ENCODE data around the gene CACNG4. TPM values are rescaled to one million over a fixed set of nuclear protein-coding genes. Genes with fewer than 3 reads are reported as not detected.

The CACNG4 gene
- total RNA-seq, 1 donor from 2014 or later, result 5.8 TPM

GRCh38 chr17:66983414-66984021 is 19.0 kb downstream of the CACNG4 start:
- Histone ChIP-seq H3K27ac (ENCODE audit: low read depth, low read length) (no peak overlapping the region), H3K9me3 (ENCODE audit: insufficient read depth, low read depth, low read length) (no peaks in the 10 kb centered on the region), H3K79me2 (ENCODE audit: insufficient read depth, low read length) (no peaks in the 10 kb centered on the region), H2AFZ (ENCODE audit: low read depth, low read length) (no peak overlapping the region), H3K36me3 (ENCODE audit: insufficient read depth, low read length) (no peaks in the 10 kb centered on the region), H3K27me3 (ENCODE audit: insufficient read depth, low read length) (peaks cover 27% of the 10 kb centered on the region), H3K4me3 (ENCODE audit: insufficient read depth, low read depth, low read length) (no peak overlapping the region), H3K9ac (ENCODE audit: low read length) (no peak overlapping the region), H3K4me1 (ENCODE audit: insufficient read depth, low read length) (peaks cover 7% of the 10 kb centered on the region), H3K4me2 (ENCODE audit: low read length) (peak overlapping the region; percentile 50), H4K20me1 (ENCODE audit: insufficient read depth, low read length) (no peaks in the 10 kb centered on the region)
- Mint-ChIP-seq H3K9me3 (ENCODE audit: unreplicated experiment) (peaks cover 6% of the 10 kb centered on the region), H3K27me3 (ENCODE audit: low read depth, unreplicated experiment) (peaks cover 31% of the 10 kb centered on the region), H3K4me3 (ENCODE audit: unreplicated experiment) (no peak overlapping the region), H3K36me3 (ENCODE audit: low read depth, unreplicated experiment) (peaks cover 5% of the 10 kb centered on the region), H3K4me1 (ENCODE audit: low read depth, unreplicated experiment) (peaks cover 3% of the 10 kb centered on the region), H3K27ac (ENCODE audit: unreplicated experiment) (no peak overlapping the region)
- FAIRE-seq, result no peak
- TF ChIP-seq CTCF (IDR thresholded peaks at IDR 0.05; ENCODE audit: insufficient read depth, low read depth, low read length) (no peak), EZH2 (IDR thresholded peaks at IDR 0.05; ENCODE audit: insufficient read depth, low read length) (no peak)
- DNase-seq (ENCODE audit: low read depth), result no peak

GRCh38 chr17:66984730-66985129 is 20.2 kb downstream of the CACNG4 start:
- H3K27me3 ChIP-seq (ENCODE audit: insufficient read depth, low read length), result peaks cover 35% of the 10 kb centered on the region
- H3K9me3 ChIP-seq (ENCODE audit: insufficient read depth, low read depth, low read length), result no peaks in the 10 kb centered on the region
- Mint-ChIP-seq H3K4me1 (ENCODE audit: low read depth, unreplicated experiment) (peaks cover 3% of the 10 kb centered on the region), H3K36me3 (ENCODE audit: low read depth, unreplicated experiment) (peaks cover 5% of the 10 kb centered on the region), H3K4me3 (ENCODE audit: unreplicated experiment) (no peak overlapping the region), H3K9me3 (ENCODE audit: unreplicated experiment) (peaks cover 5% of the 10 kb centered on the region), H3K27me3 (ENCODE audit: low read depth, unreplicated experiment) (peaks cover 33% of the 10 kb centered on the region), H3K27ac (ENCODE audit: unreplicated experiment) (no peak overlapping the region)
- H4K20me1 ChIP-seq (ENCODE audit: insufficient read depth, low read length), result no peaks in the 10 kb centered on the region
- H3K9ac ChIP-seq (ENCODE audit: low read length), result no peak overlapping the region
- DNase-seq (ENCODE audit: low read depth) (no peak), FAIRE-seq (no peak)
- H2AFZ ChIP-seq (ENCODE audit: low read depth, low read length), result no peak overlapping the region
- TF ChIP-seq CTCF (IDR thresholded peaks at IDR 0.05; ENCODE audit: insufficient read depth, low read depth, low read length), result no peak
- TF ChIP-seq EZH2 (IDR thresholded peaks at IDR 0.05; ENCODE audit: insufficient read depth, low read length), result no peak
- peaks cover 7% of the 10 kb centered on the region for H3K4me1 ChIP-seq (ENCODE audit: insufficient read depth, low read length)
- H3K4me2 ChIP-seq (ENCODE audit: low read length), result no peak overlapping the region
- H3K27ac ChIP-seq (ENCODE audit: low read depth, low read length), result no peak overlapping the region
- no peaks in the 10 kb centered on the region for H3K36me3 ChIP-seq (ENCODE audit: insufficient read depth, low read length)
- no peak overlapping the region for H3K4me3 ChIP-seq (ENCODE audit: insufficient read depth, low read depth, low read length)
- no peaks in the 10 kb centered on the region for H3K79me2 ChIP-seq (ENCODE audit: insufficient read depth, low read length)
